BE2C (cell line): ENCODE results near the gene MIF4GD.

ENCODE experiments used
- DNase-seq: peaks from one replicate; pipeline ENCODE4 v3.0.0-alpha.2; 2020
- H3K27me3 ChIP-seq: fragments of 250-450 bp; sonication (Bioruptor Pico); 2 replicates; pipeline ENCODE4 v1.5.1; 2020; ENCODE audit warnings: mild to moderate bottlenecking
- H3K36me3 ChIP-seq: fragments of 250-450 bp; sonication (Bioruptor Pico); 2 replicates; pipeline ENCODE4 v1.5.1; 2020; ENCODE audit warnings: mild to moderate bottlenecking
- H3K4me1 ChIP-seq: fragments of 250-450 bp; sonication (Bioruptor Pico); 2 replicates; pipeline ENCODE4 v1.5.1; 2020
- H3K4me3 ChIP-seq: 2 replicates; pipeline ENCODE4 v1.5.1; 2011; ENCODE audit warnings: low read depth, low read length
- H3K9me3 ChIP-seq: fragments of 250-450 bp; sonication (Bioruptor Pico); 2 replicates; pipeline ENCODE4 v1.5.1; 2020
- CTCF ChIP-seq: IDR thresholded peaks from 2 replicates; pipeline ENCODE4 v1.5.1; 2012; ENCODE audit warnings: mild to moderate bottlenecking, low read depth, low read length

Gene MIF4GD

GRCh38 chr17:75315541-75316243 is 44.7 kb upstream of the MIF4GD start:
- Histone ChIP-seq H3K36me3 (peaks cover 13% of the 10 kb centered on the region), H3K27me3 (no peaks in the 10 kb centered on the region), H3K4me1 (no peaks in the 10 kb centered on the region), H3K9me3 (no peaks in the 10 kb centered on the region), H3K4me3 (no peak overlapping the region)
- no peak for TF ChIP-seq CTCF
- DNase-seq, result no peak

DNA sequence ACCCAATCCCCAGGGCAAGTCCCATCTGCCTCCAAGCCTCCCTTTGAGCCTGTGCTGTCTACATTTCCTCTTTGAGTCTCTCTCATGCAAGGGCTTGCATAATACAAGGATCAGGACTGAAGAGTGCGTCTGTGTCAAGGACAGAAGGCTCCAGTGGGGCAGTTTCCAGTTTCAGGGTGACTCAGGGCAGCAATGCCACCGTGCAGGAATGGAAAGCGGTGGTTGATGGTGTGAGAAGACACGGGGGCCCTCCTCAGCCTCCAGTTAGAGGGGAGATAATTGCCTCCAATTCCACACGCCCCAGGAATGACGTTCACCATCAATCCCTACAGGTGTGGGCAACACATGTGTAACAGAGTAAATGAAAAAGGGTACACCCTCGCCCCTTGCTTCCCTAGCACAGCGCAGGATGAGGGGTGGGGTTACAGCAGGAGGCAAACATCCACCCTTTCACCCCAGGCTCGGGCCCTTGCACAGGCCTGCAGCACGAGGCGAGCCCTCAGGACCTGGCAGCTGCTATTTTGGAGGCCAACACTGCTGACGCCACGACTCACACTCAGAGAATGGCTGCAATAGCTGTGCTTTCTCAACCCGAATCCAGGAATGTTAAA is 43.0 kb upstream of the MIF4GD start:
- no peaks in the 10 kb centered on the region for H3K4me1 ChIP-seq
- no peak for TF ChIP-seq CTCF
- H3K4me3 ChIP-seq, result no peak overlapping the region
- H3K36me3 ChIP-seq, result peaks cover 7% of the 10 kb centered on the region; the same call in 1 of the 2 replicates
- H3K27me3 ChIP-seq, result no peaks in the 10 kb centered on the region
- DNase-seq, result no peak
- H3K9me3 ChIP-seq, result no peaks in the 10 kb centered on the region

- TF ChIP-seq CTCF, result no peak
- H3K9me3 ChIP-seq, result no peaks in the 10 kb centered on the region
- no peaks in the 10 kb centered on the region for H3K36me3 ChIP-seq
- H3K4me1 ChIP-seq, result no peaks in the 10 kb centered on the region
- no peak for DNase-seq
- no peak overlapping the region for H3K4me3 ChIP-seq
- H3K27me3 ChIP-seq, result no peaks in the 10 kb centered on the region
Observed at GRCh38 chr17:75308732-75309629, 38.0 kb upstream of the MIF4GD start.

DNA sequence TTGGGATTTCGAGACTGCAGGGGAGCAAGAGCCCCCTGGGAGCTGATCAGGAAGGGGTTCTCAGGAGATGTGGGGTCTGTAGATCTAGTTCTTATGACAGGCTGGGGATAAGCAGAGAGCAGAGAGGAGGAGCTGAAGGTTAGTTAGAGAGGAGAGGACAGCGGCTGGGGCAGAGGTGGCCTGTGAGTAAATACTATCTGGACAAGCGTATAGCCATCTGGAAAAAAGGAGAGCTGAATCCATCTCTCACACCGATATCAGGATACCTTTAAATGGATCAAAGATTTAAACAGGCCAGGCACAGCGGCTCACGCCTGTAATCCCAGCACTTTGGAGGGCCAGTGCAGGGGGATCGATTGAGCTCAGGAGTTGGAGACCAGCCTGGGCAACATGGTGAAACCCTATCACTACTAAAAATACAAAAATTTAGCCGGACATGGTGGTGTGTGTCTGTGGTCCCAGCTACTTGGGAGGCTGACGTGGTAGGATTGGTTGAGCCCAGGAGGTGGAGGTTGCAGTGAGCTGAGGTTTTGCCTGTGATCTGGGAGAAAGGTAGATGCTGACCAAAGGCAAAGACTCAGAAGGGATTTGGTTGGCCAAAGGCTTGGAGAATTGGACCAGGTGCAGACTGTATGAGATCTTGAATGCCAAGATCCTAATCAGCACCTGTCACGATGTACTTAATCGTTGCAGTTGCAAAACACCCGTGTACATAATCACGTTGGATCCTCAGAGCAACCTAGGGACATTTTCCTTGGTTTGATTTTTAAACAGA is 37.1 kb upstream of the MIF4GD start:
- no peak for TF ChIP-seq CTCF
- Histone ChIP-seq H3K4me1 (no peaks in the 10 kb centered on the region), H3K9me3 (no peaks in the 10 kb centered on the region), H3K4me3 (no peak overlapping the region), H3K27me3 (no peaks in the 10 kb centered on the region), H3K36me3 (no peaks in the 10 kb centered on the region)
- no peak for DNase-seq

GRCh38 chr17:75301502-75302206 is 30.6 kb upstream of the MIF4GD start:
- Histone ChIP-seq H3K36me3 (no peaks in the 10 kb centered on the region), H3K9me3 (no peaks in the 10 kb centered on the region), H3K27me3 (no peaks in the 10 kb centered on the region), H3K4me1 (no peaks in the 10 kb centered on the region), H3K4me3 (no peak overlapping the region)
- no peak for DNase-seq
- no peak for TF ChIP-seq CTCF
